H9 (cell line): Measurements from ENCODE around the gene STAP2. TPM values are rescaled to one million over a fixed set of nuclear protein-coding genes. Genes with fewer than 3 reads are reported as not detected.

Experiments
- DNase-seq: peaks from one replicate; pipeline ENCODE4 v3.0.0-alpha.2; 2017
- H2AFZ ChIP-seq: one replicate; pipeline ENCODE4 v1.6.1; 2013; ENCODE audit warnings: mild to moderate bottlenecking, low read length, control low read depth, moderate library complexity
- H2AK5ac ChIP-seq: 2 replicates; pipeline ENCODE4 v1.6.1; 2013; ENCODE audit warnings: low read length, control low read depth, mixed read lengths; ENCODE audit not compliant: insufficient read length
- H2BK120ac ChIP-seq: one replicate; pipeline ENCODE4 v1.6.1; 2013; ENCODE audit warnings: low read depth, mild to moderate bottlenecking, low read length, control low read depth, inconsistent platforms; ENCODE audit not compliant: poor library complexity, severe bottlenecking
- H2BK12ac ChIP-seq: 2 replicates; pipeline ENCODE4 v1.6.1; 2013; ENCODE audit warnings: low read length, control low read depth, mixed read lengths, low read depth; ENCODE audit not compliant: insufficient read length
- H2BK15ac ChIP-seq: 2 replicates; pipeline ENCODE4 v1.6.1; 2013; ENCODE audit warnings: low read depth, low read length, control low read depth
- H2BK20ac ChIP-seq: one replicate; pipeline ENCODE4 v1.6.1; 2013; ENCODE audit warnings: low read depth, mild to moderate bottlenecking, low read length, control low read depth, inconsistent platforms; ENCODE audit not compliant: poor library complexity, severe bottlenecking
- H2BK5ac ChIP-seq: 2 replicates; pipeline ENCODE4 v1.6.1; 2013; ENCODE audit warnings: low read length, control low read depth, mixed read lengths; ENCODE audit not compliant: insufficient read length
- H3K14ac ChIP-seq: 2 replicates; pipeline ENCODE4 v1.6.1; 2013; ENCODE audit warnings: low read length, control low read depth; ENCODE audit not compliant: insufficient read depth
- H3K18ac ChIP-seq: 2 replicates; pipeline ENCODE4 v1.6.1; 2013; ENCODE audit warnings: low read depth, mild to moderate bottlenecking, mixed read lengths, low read length, control low read depth; ENCODE audit not compliant: insufficient read length
- H3K23ac ChIP-seq: 2 replicates; pipeline ENCODE4 v1.6.1; 2013; ENCODE audit warnings: low read length, control low read depth, mixed read lengths, low read depth; ENCODE audit not compliant: insufficient read length
- H3K23me2 ChIP-seq: 2 replicates; pipeline ENCODE4 v1.6.1; 2013; ENCODE audit warnings: low read depth, mild to moderate bottlenecking, mixed read lengths, low read length, control low read depth; ENCODE audit not compliant: insufficient read length, poor library complexity, severe bottlenecking
- H3K27ac ChIP-seq: 2 replicates; pipeline ENCODE4 v1.5.1; 2013; ENCODE audit warnings: low read length, control low read depth, mixed read lengths, low read depth; ENCODE audit not compliant: insufficient read length
- H3K27me3 ChIP-seq: 2 replicates; pipeline ENCODE4 v1.6.1; 2013; ENCODE audit warnings: low read length, control low read depth, inconsistent platforms; ENCODE audit not compliant: insufficient read depth
- H3K4ac ChIP-seq: 2 replicates; pipeline ENCODE4 v1.6.1; 2013; ENCODE audit warnings: low read depth, mild to moderate bottlenecking, control low read depth, inconsistent platforms, low read length, moderate library complexity
- H3K4me1 ChIP-seq: 2 replicates; pipeline ENCODE4 v1.6.1; 2013; ENCODE audit warnings: low read length, control low read depth, inconsistent platforms; ENCODE audit not compliant: insufficient read depth
- H3K4me2 ChIP-seq: 2 replicates; pipeline ENCODE4 v1.6.1; 2013; ENCODE audit warnings: low read length, control low read depth, mixed read lengths; ENCODE audit not compliant: insufficient read length, insufficient read depth
- H3K56ac ChIP-seq: 2 replicates; pipeline ENCODE4 v1.6.1; 2013; ENCODE audit warnings: low read depth, mild to moderate bottlenecking, mixed read lengths, low read length, control low read depth; ENCODE audit not compliant: insufficient read length
- H3K79me1 ChIP-seq: 2 replicates; pipeline ENCODE4 v1.6.1; 2013; ENCODE audit warnings: low read depth, mild to moderate bottlenecking, moderate library complexity, low read length, control low read depth, inconsistent platforms; ENCODE audit not compliant: insufficient read depth, poor library complexity, severe bottlenecking
- H3K79me2 ChIP-seq: 2 replicates; pipeline ENCODE4 v1.6.1; 2013; ENCODE audit warnings: low read length, control low read depth, inconsistent platforms; ENCODE audit not compliant: insufficient read depth
- H3K9ac ChIP-seq: 2 replicates; pipeline ENCODE4 v1.6.1; 2013; ENCODE audit warnings: low read length, control low read depth, mixed read lengths; ENCODE audit not compliant: insufficient read length; ENCODE audit errors: extremely low read depth
- H3K9me3 ChIP-seq: one replicate; pipeline ENCODE4 v1.6.1; 2013; ENCODE audit warnings: low read depth, low read length, inconsistent platforms; ENCODE audit not compliant: control insufficient read depth
- H3T11ph ChIP-seq: one replicate; pipeline ENCODE4 v1.6.1; 2013; ENCODE audit warnings: mild to moderate bottlenecking, low read length, control low read depth, inconsistent platforms
- H4K20me1 ChIP-seq: one replicate; pipeline ENCODE4 v1.6.1; 2013; ENCODE audit not compliant: control insufficient read depth, insufficient read length, insufficient read depth
- H4K5ac ChIP-seq: 2 replicates; pipeline ENCODE4 v1.6.1; 2013; ENCODE audit warnings: low read depth, mild to moderate bottlenecking, mixed read lengths, low read length, control low read depth; ENCODE audit not compliant: insufficient read length
- H4K8ac ChIP-seq: replicated peaks from 2 replicates; pipeline ENCODE4 v1.6.1; 2013; ENCODE audit warnings: low read length, control low read depth, mixed read lengths, low read depth; ENCODE audit not compliant: insufficient read length
- H4K91ac ChIP-seq: 2 replicates; pipeline ENCODE4 v1.6.1; 2013; ENCODE audit warnings: low read depth, mild to moderate bottlenecking, moderate library complexity, mixed read lengths, low read length, control low read depth; ENCODE audit not compliant: insufficient read length
- H3K27ac Mint-ChIP-seq, 3 experiments: 2 replicates in 2 of 3; 3 replicates in 1 of 3; pipeline ENCODE4 v1.8.0; 2020 to 2021; ENCODE audit warnings: mixed read lengths in 3 of 3, mild to moderate bottlenecking in 1 of 3, moderate library complexity in 1 of 3
- H3K27me3 Mint-ChIP-seq: 2 replicates; pipeline ENCODE4 v1.8.0; 2021; ENCODE audit warnings: low read depth, mild to moderate bottlenecking, moderate library complexity, mixed read lengths
- H3K36me3 Mint-ChIP-seq, 3 experiments: 2 replicates in 2 of 3; 3 replicates in 1 of 3; pipeline ENCODE4 v1.8.0; 2020 to 2021; ENCODE audit warnings: low read depth in 3 of 3, mixed read lengths in 3 of 3; ENCODE audit not compliant: insufficient read depth in 1 of 3
- H3K4me1 Mint-ChIP-seq, 2 experiments: 2 replicates each; pipeline ENCODE4 v1.8.0; 2020; ENCODE audit warnings: mixed read lengths in 2 of 2
- H3K4me3 Mint-ChIP-seq, 2 experiments: 2 replicates in 1 of 2; 3 replicates in 1 of 2; pipeline ENCODE4 v1.8.0; 2020 to 2021; ENCODE audit warnings: mild to moderate bottlenecking in 2 of 2, mixed read lengths in 2 of 2, moderate library complexity in 1 of 2
- H3K9me3 Mint-ChIP-seq, 2 experiments: 2 replicates in 1 of 2; 3 replicates in 1 of 2; pipeline ENCODE4 v1.8.0; 2020; ENCODE audit warnings: mild to moderate bottlenecking in 2 of 2, mixed read lengths in 2 of 2, moderate library complexity in 1 of 2
- CTCF ChIP-seq: fragments of 200-600 bp; sonication (generic); conservative IDR thresholded peaks from 3 replicates; pipeline ENCODE4 v1.8.0; 2021; ENCODE audit warnings: antibody characterized with exemption, mild to moderate bottlenecking
- WGBS: extraction: QIAGEN DNeasy Blood & Tissue Kit; methylation state at CpG from one replicate; pipeline ENCODE4 v1.1.7; 2013; ENCODE audit warnings: missing lambda C conversion rate, low lambda C conversion rate, mixed read lengths; ENCODE audit not compliant: insufficient read length; ENCODE audit errors: extremely low coverage; 5-methylcytosine and 5-hydroxymethylcytosine counted together
- total RNA-seq: library from RNA; stranded (reverse); gene quantifications from 2 replicates; pipeline ENCODE4 v1.2.1, GENCODE V29; 2021

The STAP2 gene
- total RNA-seq, 1 experiment from 2014 or later: 20.2 TPM

- peaks cover 16 to 34% of the 10 kb centered on the region in 2 experiments for H3K4me1 Mint-ChIP-seq
- Histone ChIP-seq H3K79me2 (peaks cover 12% of the 10 kb centered on the region; the same call in 1 of the 2 replicates), H4K91ac (no peak overlapping the region), H2AFZ (no peak overlapping the region), H2BK12ac (no peak overlapping the region), H4K5ac (no peak overlapping the region), H3K27ac (no peak overlapping the region), H2BK5ac (no peak overlapping the region), H3K27me3 (no peaks in the 10 kb centered on the region), H3K23me2 (no peaks in the 10 kb centered on the region), H3K79me1 (no peaks in the 10 kb centered on the region), H3K18ac (no peak overlapping the region), H3K4ac (no peak overlapping the region), H2BK120ac (no peak overlapping the region), H4K20me1 (no peaks in the 10 kb centered on the region), H3K4me1 (no peaks in the 10 kb centered on the region; the same call in 1 of the 2 replicates), H3K14ac (no peak overlapping the region; the same call in 1 of the 2 replicates), H3K9me3 (no peaks in the 10 kb centered on the region), H3K56ac (no peak overlapping the region), H3T11ph (no peak overlapping the region), H3K4me2 (no peak overlapping the region), H3K23ac (no peak overlapping the region), H2BK15ac (no peak overlapping the region), H2BK20ac (no peak overlapping the region), H3K9ac (no peak overlapping the region), H4K8ac (no peak overlapping the region), H2AK5ac (no peak overlapping the region)
- no peaks in the 10 kb centered on the region for H3K27me3 Mint-ChIP-seq
- DNase-seq: no peak
- peaks cover 3 to 14% (median 5%) of the 10 kb centered on the region in 3 experiments; a peak in 5 of 7 replicates for H3K36me3 Mint-ChIP-seq
- WGBS: no CpG with 5 or more reads among the region's 13 CpGs
- H3K4me3 Mint-ChIP-seq: no peak overlapping the region
- TF ChIP-seq CTCF: no peak; the same call in 2 of the 3 replicates
- no peak overlapping the region for H3K27ac Mint-ChIP-seq
- H3K9me3 Mint-ChIP-seq: no peaks in the 10 kb centered on the region
Measured at GRCh38 chr19:4386041-4386782, 47.6 kb upstream of the STAP2 start.
